Measurements from ENCODE around the gene WNT1.

The WNT1 gene

DNA sequence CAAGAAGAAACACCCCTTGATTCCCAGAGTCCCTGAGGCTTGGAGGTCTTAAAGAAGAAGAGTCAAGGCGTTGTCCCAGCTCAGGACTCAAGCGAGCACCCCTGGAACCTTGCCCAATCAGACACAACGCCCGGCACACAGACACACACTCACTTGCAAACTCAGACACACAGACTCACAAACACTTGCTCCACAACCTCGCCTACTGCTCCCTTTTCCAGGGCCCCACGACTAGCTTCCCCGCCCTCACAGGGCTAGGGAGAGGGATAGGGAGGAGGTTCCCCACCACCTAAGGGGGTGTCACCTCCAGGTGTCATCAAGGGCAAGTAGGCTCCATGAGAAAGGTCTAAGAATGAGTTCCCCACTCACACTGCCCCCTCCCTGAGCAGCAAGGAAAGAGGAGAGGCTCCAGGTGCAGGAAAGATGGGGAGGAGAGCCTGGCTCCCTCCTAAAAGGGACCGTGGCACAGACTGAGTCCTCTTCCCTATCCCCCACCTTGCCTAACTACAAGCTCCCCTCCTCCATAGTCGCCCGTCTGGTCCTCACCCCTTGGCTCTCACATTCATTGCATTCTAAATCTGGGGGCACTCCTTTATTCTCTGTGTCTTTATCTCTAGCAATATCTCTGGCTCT lies 7.3 kb upstream of the WNT1 start:
- TF ChIP-seq, protein P1, sequence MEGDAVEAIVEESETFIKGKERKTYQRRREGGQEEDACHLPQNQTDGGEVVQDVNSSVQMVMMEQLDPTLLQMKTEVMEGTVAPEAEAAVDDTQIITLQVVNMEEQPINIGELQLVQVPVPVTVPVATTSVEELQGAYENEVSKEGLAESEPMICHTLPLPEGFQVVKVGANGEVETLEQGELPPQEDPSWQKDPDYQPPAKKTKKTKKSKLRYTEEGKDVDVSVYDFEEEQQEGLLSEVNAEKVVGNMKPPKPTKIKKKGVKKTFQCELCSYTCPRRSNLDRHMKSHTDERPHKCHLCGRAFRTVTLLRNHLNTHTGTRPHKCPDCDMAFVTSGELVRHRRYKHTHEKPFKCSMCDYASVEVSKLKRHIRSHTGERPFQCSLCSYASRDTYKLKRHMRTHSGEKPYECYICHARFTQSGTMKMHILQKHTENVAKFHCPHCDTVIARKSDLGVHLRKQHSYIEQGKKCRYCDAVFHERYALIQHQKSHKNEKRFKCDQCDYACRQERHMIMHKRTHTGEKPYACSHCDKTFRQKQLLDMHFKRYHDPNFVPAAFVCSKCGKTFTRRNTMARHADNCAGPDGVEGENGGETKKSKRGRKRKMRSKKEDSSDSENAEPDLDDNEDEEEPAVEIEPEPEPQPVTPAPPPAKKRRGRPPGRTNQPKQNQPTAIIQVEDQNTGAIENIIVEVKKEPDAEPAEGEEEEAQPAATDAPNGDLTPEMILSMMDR (IDR thresholded peaks at IDR 0.05; ENCODE audit: borderline replicate concordance, control extremely low read depth, extremely low read depth, insufficient read depth, missing control alignments): no peak
- no peak for DNase-seq (ENCODE audit: low spot score)
- in situ Hi-C loops (cut with MboI; ENCODE audit: low sequenced_read_pairs, unreplicated experiment): no loop called here

DNA sequence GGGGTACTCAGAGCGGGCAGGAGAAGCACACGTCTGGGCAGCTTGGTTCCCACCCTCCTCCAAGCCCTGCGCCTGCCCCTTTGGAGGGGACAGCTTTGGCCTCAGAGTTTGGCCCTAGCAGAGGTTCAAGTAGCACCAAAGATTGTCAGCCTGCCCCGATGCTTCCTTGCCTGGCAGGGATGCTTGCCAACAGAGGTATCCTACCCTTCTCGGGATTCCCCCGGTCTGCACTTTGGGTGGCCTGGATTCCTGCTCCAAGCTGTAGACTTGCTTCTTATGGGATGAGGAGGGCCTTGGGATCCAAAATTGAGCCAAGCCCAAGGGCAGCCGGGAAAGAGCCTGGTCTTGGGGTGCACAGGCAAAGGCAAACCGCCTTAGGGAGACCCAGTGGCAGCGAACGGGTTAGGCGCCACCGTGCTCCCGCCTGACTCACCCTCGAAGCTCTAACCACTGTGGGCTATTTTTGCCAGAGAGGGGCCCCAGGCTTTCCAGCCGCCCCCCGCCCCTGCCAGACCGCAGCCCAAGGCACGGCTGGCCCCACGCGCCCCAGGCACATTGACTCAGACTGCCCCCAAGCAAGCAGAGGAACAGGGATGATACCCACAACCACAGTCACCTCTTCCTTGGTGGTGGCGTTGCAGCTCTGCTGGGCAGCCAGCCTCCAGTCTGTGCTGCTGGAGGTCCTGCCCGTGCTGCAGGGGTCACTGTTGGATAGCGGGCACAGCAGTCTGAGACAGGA lies 5.7 kb upstream of the WNT1 start:
- TF ChIP-seq, protein P1 (IDR thresholded peaks at IDR 0.05; ENCODE audit: borderline replicate concordance, control extremely low read depth, extremely low read depth, insufficient read depth, missing control alignments): no peak
- DNase-seq (ENCODE audit: low spot score): peak; percentile 45
- in situ Hi-C loops (cut with MboI; ENCODE audit: low sequenced_read_pairs, unreplicated experiment): no loop called here

GRCh38 chr12:48972952-48973483 lies 5.1 kb upstream of the WNT1 start:
- DNase-seq (ENCODE audit: low spot score): no peak
- in situ Hi-C loops (cut with MboI; ENCODE audit: low sequenced_read_pairs, unreplicated experiment): no loop called here
- TF ChIP-seq, protein P1 (IDR thresholded peaks at IDR 0.05; ENCODE audit: borderline replicate concordance, control extremely low read depth, extremely low read depth, insufficient read depth, missing control alignments): no peak

DNA sequence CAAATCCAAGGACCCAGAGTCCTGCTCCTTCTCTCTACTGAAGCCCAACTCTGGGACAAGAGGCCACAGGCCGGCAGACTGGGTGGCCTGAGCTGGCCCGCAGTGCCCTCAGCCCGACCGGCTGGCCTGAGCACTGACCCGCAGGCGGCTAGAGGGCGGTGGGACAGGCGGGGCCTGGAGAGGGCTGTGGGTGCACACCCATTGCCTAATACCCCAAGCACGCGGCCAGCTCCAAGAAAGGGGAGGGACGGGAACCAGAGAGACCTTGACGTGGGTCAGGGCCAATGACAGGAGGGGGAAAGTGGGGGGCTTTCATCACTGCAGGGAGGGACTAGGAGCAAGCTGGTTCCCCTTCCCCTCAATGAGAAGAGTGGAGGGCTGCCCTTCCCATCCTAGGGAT lies 4.6 kb upstream of the WNT1 start:
- TF ChIP-seq, protein P1 (IDR thresholded peaks at IDR 0.05; ENCODE audit: borderline replicate concordance, control extremely low read depth, extremely low read depth, insufficient read depth, missing control alignments): no peak
- DNase-seq (ENCODE audit: low spot score): no peak
- in situ Hi-C loops (cut with MboI; ENCODE audit: low sequenced_read_pairs, unreplicated experiment): no loop called here

GRCh38 chr12:48973941-48974673 lies 4.0 kb upstream of the WNT1 start:
- in situ Hi-C loops (cut with MboI; ENCODE audit: low sequenced_read_pairs, unreplicated experiment): no loop called here
- peak; percentile 67 for DNase-seq (ENCODE audit: low spot score)
- TF ChIP-seq, protein P1 (IDR thresholded peaks at IDR 0.05; ENCODE audit: borderline replicate concordance, control extremely low read depth, extremely low read depth, insufficient read depth, missing control alignments): peak; percentile 65

Measured in GM13976 (cell line).